Panc1 (cell line): ENCODE results near the gene BCL10. TPM values are rescaled to one million over a fixed set of nuclear protein-coding genes. Genes with fewer than 3 reads are reported as not detected.

Experiments
- ATAC-seq: fragments of 200-7000 bp; cut with Tn5 transposase; 2 replicates; pipeline ENCODE4 v1.9.1; 2020; ENCODE audit warnings: mild to moderate bottlenecking, moderate library complexity
- BruUV-seq: library from RNA; stranded (reverse); fragments of 400-500 nt; replicated peaks from 2 replicates; lab custom pipeline; 2021; lab: Mats Ljungman, UMichigan
- CTCF ChIA-PET: fragments of 300-600 bp; sonication (Branson Sonifier 250); formaldehyde crosslinking; loops from one replicate; lab custom pipeline; 2022; ENCODE audit warnings: antibody characterized with exemption; lab: Charles Lee
- POLR2A ChIA-PET: fragments of 300-600 bp; sonication (Branson Sonifier 250); formaldehyde crosslinking; loops from one replicate; lab custom pipeline; 2022; ENCODE audit warnings: antibody characterized with exemption; lab: Charles Lee
- DNase-seq: peaks from one replicate; pipeline ENCODE4 v3.0.0-alpha.2; 2010; ENCODE audit warnings: low read depth, low spot score
- H3K27ac ChIP-seq: 2 replicates; pipeline ENCODE4 v1.5.1; 2011; ENCODE audit warnings: mild to moderate bottlenecking, low read length, inconsistent platforms
- H3K27me3 ChIP-seq: fragments of 200-500 bp; sonication (Bioruptor generic); 2 replicates; pipeline ENCODE4 v1.6.0; 2014; ENCODE audit warnings: low read length, inconsistent platforms; ENCODE audit not compliant: control insufficient read depth, insufficient read depth
- H3K36me3 ChIP-seq: fragments of 200-500 bp; sonication (Bioruptor generic); 2 replicates; pipeline ENCODE4 v1.5.1; 2014; ENCODE audit warnings: inconsistent platforms, mild to moderate bottlenecking, low read length, moderate library complexity; ENCODE audit not compliant: control insufficient read depth, insufficient read depth
- H3K4me1 ChIP-seq: 2 replicates; pipeline ENCODE4 v1.5.1; 2011; ENCODE audit warnings: inconsistent platforms, mild to moderate bottlenecking, low read length, moderate library complexity; ENCODE audit not compliant: control insufficient read depth, insufficient read depth
- H3K4me3 ChIP-seq, 2 experiments: 2 replicates each; pipeline ENCODE4 v1.5.1; 2011 to 2012; ENCODE audit warnings: low read depth in 2 of 2, low read length in 2 of 2, mild to moderate bottlenecking in 2 of 2, inconsistent platforms in 1 of 2, moderate library complexity in 1 of 2
- H3K9me3 ChIP-seq: fragments of 200-500 bp; sonication (Bioruptor generic); 2 replicates; pipeline ENCODE4 v1.5.1; 2014; ENCODE audit warnings: low read depth, mild to moderate bottlenecking, inconsistent platforms, low read length, moderate library complexity; ENCODE audit not compliant: control insufficient read depth, insufficient read depth
- POLR2AphosphoS5 ChIP-seq: IDR thresholded peaks from 2 replicates; pipeline ENCODE4 v1.6.1; 2012; ENCODE audit warnings: mild to moderate bottlenecking, low read depth, low read length, moderate library complexity
- SIN3A ChIP-seq: IDR thresholded peaks from 2 replicates; pipeline ENCODE4 v1.6.1; 2012; ENCODE audit warnings: low read depth, mild to moderate bottlenecking, low read length, moderate library complexity, borderline replicate concordance; ENCODE audit not compliant: insufficient read depth
- TCF7L2 ChIP-seq: IDR thresholded peaks from 2 replicates; pipeline ENCODE4 v1.6.1; 2011; ENCODE audit warnings: mild to moderate bottlenecking, low read depth, low read length, inconsistent platforms
- in situ Hi-C: cut with HindIII; loops from 2 replicates; pipeline ENCODE4 v1.10.0; 2016; ENCODE audit warnings: low sequenced_read_pairs, low pct_unique_long_range_greater_than_20kb
- intact Hi-C: fragments of 100-400 bp; cut with micrococcal nuclease; formaldehyde crosslinking; loops from one replicate; pipeline ENCODE4 v1.10.0; 2022; ENCODE audit not compliant: unreplicated experiment
- total RNA-seq: library from RNA; stranded (reverse); gene quantifications from one replicate; pipeline ENCODE4 v1.2.1, GENCODE V29; 2021; ENCODE audit not compliant: unreplicated experiment
- TF ChIP-seq, protein P1 (sequence below), 2 experiments: IDR thresholded peaks; 2 replicates each; pipeline ENCODE4 v1.6.1; 2011 to 2012; ENCODE audit warnings: low read depth in 2 of 2, control low read depth in 1 of 2, low read length in 1 of 2, mild to moderate bottlenecking in 1 of 2, moderate library complexity in 1 of 2; ENCODE audit not compliant: insufficient read depth in 1 of 2
- TF ChIP-seq, protein P2 (sequence below): fragments of 450-650 bp; IDR thresholded peaks from 2 replicates; pipeline ENCODE4 v1.5.1; 2017; ENCODE audit warnings: mild to moderate bottlenecking

The BCL10 gene
- total RNA-seq, 1 experiment from 2014 or later, result 69.9 TPM

- TF ChIP-seq POLR2AphosphoS5, result no peak
Measured at GRCh38 chr1:85225624-85226380, 50.6 kb downstream of the BCL10 start (continued).

DNA sequence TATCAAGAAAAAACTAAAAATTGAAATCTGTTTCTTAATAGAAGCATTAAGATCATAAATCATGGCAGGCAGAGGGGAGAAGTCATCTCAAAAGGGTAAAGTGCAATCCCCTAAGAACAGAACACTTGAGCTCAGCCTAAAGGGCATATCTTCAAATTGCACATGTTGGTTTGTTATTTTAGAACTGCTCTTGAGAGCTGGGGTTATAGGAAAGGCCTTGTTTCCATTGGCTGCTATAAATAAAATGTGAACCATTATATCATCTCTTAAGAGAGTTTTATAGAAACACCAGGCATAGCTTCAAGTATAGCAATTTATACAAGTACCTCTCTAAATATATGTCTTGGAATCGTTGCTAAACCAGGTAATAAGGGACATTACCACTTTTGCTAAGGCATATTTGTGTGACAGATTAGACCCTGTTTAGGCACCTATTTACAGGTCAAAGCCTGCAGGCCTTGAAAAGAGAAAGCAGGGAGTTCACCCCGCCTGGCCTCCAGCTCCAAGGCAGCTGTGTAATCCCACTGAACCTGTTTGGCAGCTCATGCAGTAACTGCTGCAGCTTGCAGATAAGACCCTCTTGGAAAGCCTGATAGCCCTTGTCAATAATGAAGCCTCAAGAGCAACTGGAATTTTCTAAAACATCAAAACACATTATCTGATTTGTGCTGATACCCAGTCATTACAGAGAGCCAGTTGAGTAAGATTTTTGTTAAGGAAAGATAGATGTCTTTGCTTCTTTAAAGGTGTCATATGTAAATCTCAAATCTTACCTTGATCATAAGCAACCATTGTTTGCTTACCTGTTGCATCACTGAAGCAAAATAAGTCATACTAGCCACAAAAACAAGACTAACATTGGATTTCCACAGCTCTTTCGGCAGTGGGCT lies 51.5 kb downstream of the BCL10 start:
- Histone ChIP-seq H3K4me3 (no peak overlapping the region), H3K4me1 (peaks cover 5% of the 10 kb centered on the region; the same call in 1 of the 2 replicates), H3K27ac (no peak overlapping the region; the same call in 1 of the 2 replicates), H3K36me3 (no peaks in the 10 kb centered on the region), H3K27me3 (no peaks in the 10 kb centered on the region), H3K9me3 (no peaks in the 10 kb centered on the region)
- ATAC-seq, result no peak
- POLR2A ChIA-PET, result interaction anchor here (0.5 kb wide), 1 partner anchor 30 kb away, joined by 7 read pairs; no protein-coding TSS in a partner anchor
- TF ChIP-seq SIN3A (no peak), POLR2AphosphoS5 (no peak), TCF7L2 (no peak)
- TF ChIP-seq, protein P1, sequence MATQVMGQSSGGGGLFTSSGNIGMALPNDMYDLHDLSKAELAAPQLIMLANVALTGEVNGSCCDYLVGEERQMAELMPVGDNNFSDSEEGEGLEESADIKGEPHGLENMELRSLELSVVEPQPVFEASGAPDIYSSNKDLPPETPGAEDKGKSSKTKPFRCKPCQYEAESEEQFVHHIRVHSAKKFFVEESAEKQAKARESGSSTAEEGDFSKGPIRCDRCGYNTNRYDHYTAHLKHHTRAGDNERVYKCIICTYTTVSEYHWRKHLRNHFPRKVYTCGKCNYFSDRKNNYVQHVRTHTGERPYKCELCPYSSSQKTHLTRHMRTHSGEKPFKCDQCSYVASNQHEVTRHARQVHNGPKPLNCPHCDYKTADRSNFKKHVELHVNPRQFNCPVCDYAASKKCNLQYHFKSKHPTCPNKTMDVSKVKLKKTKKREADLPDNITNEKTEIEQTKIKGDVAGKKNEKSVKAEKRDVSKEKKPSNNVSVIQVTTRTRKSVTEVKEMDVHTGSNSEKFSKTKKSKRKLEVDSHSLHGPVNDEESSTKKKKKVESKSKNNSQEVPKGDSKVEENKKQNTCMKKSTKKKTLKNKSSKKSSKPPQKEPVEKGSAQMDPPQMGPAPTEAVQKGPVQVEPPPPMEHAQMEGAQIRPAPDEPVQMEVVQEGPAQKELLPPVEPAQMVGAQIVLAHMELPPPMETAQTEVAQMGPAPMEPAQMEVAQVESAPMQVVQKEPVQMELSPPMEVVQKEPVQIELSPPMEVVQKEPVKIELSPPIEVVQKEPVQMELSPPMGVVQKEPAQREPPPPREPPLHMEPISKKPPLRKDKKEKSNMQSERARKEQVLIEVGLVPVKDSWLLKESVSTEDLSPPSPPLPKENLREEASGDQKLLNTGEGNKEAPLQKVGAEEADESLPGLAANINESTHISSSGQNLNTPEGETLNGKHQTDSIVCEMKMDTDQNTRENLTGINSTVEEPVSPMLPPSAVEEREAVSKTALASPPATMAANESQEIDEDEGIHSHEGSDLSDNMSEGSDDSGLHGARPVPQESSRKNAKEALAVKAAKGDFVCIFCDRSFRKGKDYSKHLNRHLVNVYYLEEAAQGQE (IDR thresholded peaks at IDR 0.05; ENCODE audit: insufficient read depth in 1 of 2, low read depth in 2 of 2, low read length in 1 of 2), result no peak
- TF ChIP-seq, protein P2, sequence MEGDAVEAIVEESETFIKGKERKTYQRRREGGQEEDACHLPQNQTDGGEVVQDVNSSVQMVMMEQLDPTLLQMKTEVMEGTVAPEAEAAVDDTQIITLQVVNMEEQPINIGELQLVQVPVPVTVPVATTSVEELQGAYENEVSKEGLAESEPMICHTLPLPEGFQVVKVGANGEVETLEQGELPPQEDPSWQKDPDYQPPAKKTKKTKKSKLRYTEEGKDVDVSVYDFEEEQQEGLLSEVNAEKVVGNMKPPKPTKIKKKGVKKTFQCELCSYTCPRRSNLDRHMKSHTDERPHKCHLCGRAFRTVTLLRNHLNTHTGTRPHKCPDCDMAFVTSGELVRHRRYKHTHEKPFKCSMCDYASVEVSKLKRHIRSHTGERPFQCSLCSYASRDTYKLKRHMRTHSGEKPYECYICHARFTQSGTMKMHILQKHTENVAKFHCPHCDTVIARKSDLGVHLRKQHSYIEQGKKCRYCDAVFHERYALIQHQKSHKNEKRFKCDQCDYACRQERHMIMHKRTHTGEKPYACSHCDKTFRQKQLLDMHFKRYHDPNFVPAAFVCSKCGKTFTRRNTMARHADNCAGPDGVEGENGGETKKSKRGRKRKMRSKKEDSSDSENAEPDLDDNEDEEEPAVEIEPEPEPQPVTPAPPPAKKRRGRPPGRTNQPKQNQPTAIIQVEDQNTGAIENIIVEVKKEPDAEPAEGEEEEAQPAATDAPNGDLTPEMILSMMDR, result no peak
- BruUV-seq, result no TSS peak
- CTCF ChIA-PET, result interaction anchor here (0.6 kb wide), 1 partner anchor 328 kb away, joined by 5 read pairs; no protein-coding TSS in a partner anchor
- intact Hi-C loops (no loop called here), in situ Hi-C loops (no loop called here)
- no peak for DNase-seq

DNA sequence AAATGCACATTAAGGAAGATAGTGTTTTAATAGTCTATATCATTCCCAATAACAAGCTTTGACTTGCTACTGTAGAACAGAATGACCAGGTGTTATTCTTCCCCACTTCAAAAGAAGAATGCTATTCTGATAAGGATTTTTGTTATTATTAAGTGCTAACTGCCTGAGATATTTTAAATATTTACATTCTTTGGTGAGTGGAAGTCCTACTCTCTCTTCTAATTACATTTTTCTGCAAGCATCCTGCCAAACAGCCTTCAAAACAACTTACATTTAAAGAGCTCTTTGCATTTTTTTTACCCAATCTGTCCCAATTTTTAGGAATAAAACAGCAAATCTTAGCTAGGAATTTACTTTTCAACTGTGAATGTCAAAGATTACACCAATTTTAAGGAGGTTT lies 52.1 kb downstream of the BCL10 start:
- no peak for DNase-seq
- Histone ChIP-seq H3K4me1 (peaks cover 5% of the 10 kb centered on the region; the same call in 1 of the 2 replicates), H3K9me3 (no peaks in the 10 kb centered on the region), H3K36me3 (no peaks in the 10 kb centered on the region), H3K27me3 (no peaks in the 10 kb centered on the region), H3K4me3 (no peak overlapping the region), H3K27ac (no peak overlapping the region)
- in situ Hi-C loops (no loop called here), intact Hi-C loops (no loop called here)
- no peak for ATAC-seq
- POLR2A ChIA-PET, result no interaction called here
- no TSS peak for BruUV-seq
- TF ChIP-seq, protein P2, result no peak
- TF ChIP-seq SIN3A, result no peak
- no peak for TF ChIP-seq POLR2AphosphoS5
- no peak for TF ChIP-seq TCF7L2
- TF ChIP-seq, protein P1 (IDR thresholded peaks at IDR 0.05; ENCODE audit: insufficient read depth in 1 of 2, low read depth in 2 of 2, low read length in 1 of 2), result no peak
- CTCF ChIA-PET, result interaction anchor here (0.6 kb wide), 1 partner anchor 327 kb away, joined by 5 read pairs; no protein-coding TSS in a partner anchor
